Measurements from ENCODE around the gene ADA.

GRCh38 chr20:44615169-44615791 lies 36.2 kb downstream of the ADA start:
- TF ChIP-seq CTCF (IDR thresholded peaks at IDR 0.05; ENCODE audit: poor library complexity, severe bottlenecking) (no peak), POLR2AphosphoS5 (IDR thresholded peaks at IDR 0.05) (no peak), REST (IDR thresholded peaks at IDR 0.05; ENCODE audit: borderline replicate concordance) (no peak)

Data from neural cell (in vitro differentiated cells).